ENCODE results near the gene PMS1. TPM values are rescaled to one million over a fixed set of nuclear protein-coding genes. Genes with fewer than 3 reads are reported as not detected.

Gene PMS1
- total RNA-seq, 1 donor from 2014 or later: 11.0 TPM

- Histone ChIP-seq H3K36me3 (peaks cover 36% of the 10 kb centered on the region), H3K4me1 (peaks cover 64% of the 10 kb centered on the region), H3K27me3 (ENCODE audit: low read depth) (no peaks in the 10 kb centered on the region), H3K9me3 (replicated peaks) (no peaks in the 10 kb centered on the region), H3K27ac (replicated peaks) (peak overlapping the region; percentile 97), H3K4me3 (peak overlapping the region; percentile 81)
- no peak for TF ChIP-seq CTCF (IDR thresholded peaks at IDR 0.05; ENCODE audit: borderline replicate concordance)
- DNase-seq: no peak
- intact Hi-C loops (cut with micrococcal nuclease): no loop called here
Observed at GRCh38 chr2:189783451-189783926, 761 bp upstream of the PMS1 start.

GRCh38 chr2:189791338-189792042 lies 7.2 kb downstream of the PMS1 start:
- peaks cover 49% of the 10 kb centered on the region for H3K36me3 ChIP-seq
- H3K4me3 ChIP-seq: no peak overlapping the region
- H3K27ac ChIP-seq (replicated peaks): no peak overlapping the region
- no peak for DNase-seq
- no peak for TF ChIP-seq CTCF (IDR thresholded peaks at IDR 0.05; ENCODE audit: borderline replicate concordance)
- intact Hi-C loops (cut with micrococcal nuclease): no loop called here
- H3K4me1 ChIP-seq: no peaks in the 10 kb centered on the region
- H3K9me3 ChIP-seq (replicated peaks): no peaks in the 10 kb centered on the region
- no peaks in the 10 kb centered on the region for H3K27me3 ChIP-seq (ENCODE audit: low read depth)

- Histone ChIP-seq H3K27ac (replicated peaks) (no peak overlapping the region), H3K27me3 (ENCODE audit: low read depth) (no peaks in the 10 kb centered on the region), H3K4me3 (no peak overlapping the region), H3K4me1 (peaks cover 6% of the 10 kb centered on the region), H3K9me3 (replicated peaks) (no peaks in the 10 kb centered on the region), H3K36me3 (peaks cover 55% of the 10 kb centered on the region)
- no peak for TF ChIP-seq CTCF (IDR thresholded peaks at IDR 0.05; ENCODE audit: borderline replicate concordance)
- no peak for DNase-seq
- intact Hi-C loops (cut with micrococcal nuclease): no loop called here
Observed at GRCh38 chr2:189794310-189794709, 10.1 kb downstream of the PMS1 start.

GRCh38 chr2:189797902-189798301 lies 13.7 kb downstream of the PMS1 start:
- intact Hi-C loops (cut with micrococcal nuclease): no loop called here
- no peak for TF ChIP-seq CTCF (IDR thresholded peaks at IDR 0.05; ENCODE audit: borderline replicate concordance)
- DNase-seq: no peak
- Histone ChIP-seq H3K36me3 (peaks cover 42% of the 10 kb centered on the region), H3K4me3 (no peak overlapping the region), H3K4me1 (peaks cover 6% of the 10 kb centered on the region), H3K27me3 (ENCODE audit: low read depth) (no peaks in the 10 kb centered on the region), H3K9me3 (replicated peaks) (no peaks in the 10 kb centered on the region), H3K27ac (replicated peaks) (peak overlapping the region; percentile 0)

GRCh38 chr2:189798312-189799029 lies 14.2 kb downstream of the PMS1 start:
- H3K9me3 ChIP-seq (replicated peaks): no peaks in the 10 kb centered on the region
- no peak for DNase-seq
- no peak overlapping the region for H3K27ac ChIP-seq (replicated peaks)
- intact Hi-C loops (cut with micrococcal nuclease): no loop called here
- H3K4me3 ChIP-seq: no peak overlapping the region
- H3K4me1 ChIP-seq: peaks cover 7% of the 10 kb centered on the region
- H3K27me3 ChIP-seq (ENCODE audit: low read depth): no peaks in the 10 kb centered on the region
- H3K36me3 ChIP-seq: peaks cover 36% of the 10 kb centered on the region
- peak; percentile 47 for TF ChIP-seq CTCF (IDR thresholded peaks at IDR 0.05; ENCODE audit: borderline replicate concordance)

All from left ventricle myocardium inferior (tissue), 1 donor.